K562 (cell line): ENCODE measurements around the gene ZNRD2. TPM values are rescaled to one million over a fixed set of nuclear protein-coding genes. Genes with fewer than 3 reads are reported as not detected.

ENCODE experiments used
- BMI1 ChIP-seq: fragments of 150-350 bp; IDR thresholded peaks from 2 replicates; pipeline ENCODE4 v1.6.1; 2014; ENCODE audit warnings: low read length
- BRCA1 ChIP-seq, 2 experiments: fragments of 450-650 bp in 1 of 2; sonication (generic) in 1 of 2; formaldehyde crosslinking in 1 of 2; IDR thresholded peaks; 2 replicates each; pipeline versions ENCODE4 v1.5.0 to v1.6.1; 2017 to 2020; ENCODE audit warnings: mild to moderate bottlenecking in 1 of 2, missing genetic modification reagents in 1 of 2
- CGGBP1 ChIP-seq: fragments of 250-450 bp; sonication (Bioruptor Pico); IDR thresholded peaks from 2 replicates; pipeline ENCODE4 v1.9.0; 2021; ENCODE audit warnings: mild to moderate bottlenecking
- ETV6 ChIP-seq, 3 experiments: fragments of 150-350 bp in 1 of 3; sonication (generic) in 1 of 3; formaldehyde crosslinking in 1 of 3; IDR thresholded peaks; 2 replicates each; pipeline versions ENCODE4 v1.6.1 to v1.8.0; 2014 to 2022; ENCODE audit warnings: borderline replicate concordance in 2 of 3, low read depth in 2 of 3, antibody characterized with exemption in 1 of 3, low read length in 1 of 3, mild to moderate bottlenecking in 1 of 3, missing genetic modification reagents in 1 of 3
- HNRNPLL ChIP-seq: fragments of 200-400 bp; formaldehyde crosslinking; IDR thresholded peaks from 2 replicates; pipeline ENCODE4 v1.6.1; 2017; ENCODE audit warnings: low read length, low read depth, mild to moderate bottlenecking; ENCODE audit not compliant: poor library complexity, severe bottlenecking
- NBN ChIP-seq: fragments of 450-650 bp; IDR thresholded peaks from 2 replicates; pipeline ENCODE4 v1.6.1; 2016; ENCODE audit warnings: low read depth, mild to moderate bottlenecking
- OTX1 ChIP-seq: fragments of 450-650 bp; formaldehyde crosslinking; IDR thresholded peaks from 2 replicates; pipeline ENCODE4 v1.4.0; 2022; ENCODE audit warnings: mild to moderate bottlenecking
- RBM22 ChIP-seq: fragments of 200-400 bp; formaldehyde crosslinking; IDR thresholded peaks from 2 replicates; pipeline ENCODE4 v1.6.1; 2018; ENCODE audit warnings: low read length, low read depth; ENCODE audit not compliant: poor library complexity, severe bottlenecking
- SIX5 ChIP-seq, 2 experiments: IDR thresholded peaks; 2 replicates each; pipeline ENCODE4 v1.6.1; 2011; ENCODE audit warnings: low read length in 2 of 2, borderline replicate concordance in 1 of 2, low read depth in 1 of 2, mild to moderate bottlenecking in 1 of 2, moderate library complexity in 1 of 2; ENCODE audit not compliant: insufficient read depth in 1 of 2
- SMARCC2 ChIP-seq: fragments of 450-650 bp; IDR thresholded peaks from 2 replicates; pipeline ENCODE4 v1.6.1; 2017; ENCODE audit warnings: antibody characterized with exemption, moderate library complexity, mild to moderate bottlenecking, low read depth
- ZNF316 ChIP-seq: fragments of 450-650 bp; IDR thresholded peaks from 2 replicates; pipeline ENCODE4 v1.6.1; 2016
- polyA plus RNA-seq, 8 experiments: library from polyadenylated mRNA; depleted of rRNA in 4 of 8; stranded (reverse) in 5 of 8; unstranded in 3 of 8; fragments of >200 nt; fragmentation: Nextera tagmentation in 2 of 8; fragmentation: Illumina TruSeq in 1 of 8; extraction: Ambion mirVana in 2 of 8; extraction: Trizol in 1 of 8; gene quantifications; 2 replicates each; pipeline versions ENCODE4 v1.2.1 to v1.2.3, GENCODE V29; 2011 to 2014; ENCODE audit warnings: inconsistent platforms in 1 of 8, missing spikeins in 1 of 8
- total RNA-seq, 7 experiments: library from RNA; depleted of rRNA in 6 of 7; stranded (reverse); fragments of >200 nt in 6 of 7; fragmentation: Illumina TruSeq in 2 of 7; extraction: Trizol in 2 of 7; gene quantifications; 2 replicates each; pipeline versions ENCODE4 v1.2.1 to v1.2.3, GENCODE V29; 2011 to 2021; ENCODE audit warnings: low replicate concordance in 1 of 7
- TF ChIP-seq, protein P1 (sequence below): fragments of 450-650 bp; conservative IDR thresholded peaks from 2 replicates; pipeline ENCODE4 v1.6.1; 2016; ENCODE audit warnings: missing genetic modification characterization, low read depth, mild to moderate bottlenecking, missing compliant biosample characterization, moderate library complexity
- TF ChIP-seq, protein P2 (sequence below): fragments of 450-650 bp; IDR thresholded peaks from 2 replicates; pipeline ENCODE4 v1.6.1; 2016; ENCODE audit warnings: mild to moderate bottlenecking, moderate library complexity

ZNRD2 gene
- total and polyA plus RNA-seq, 9 of the 15 experiments (the other 6 are each of a cell fraction or from before 2014, with no cell fraction given): 13.4 to 129 (median 60.4) TPM

DNA sequence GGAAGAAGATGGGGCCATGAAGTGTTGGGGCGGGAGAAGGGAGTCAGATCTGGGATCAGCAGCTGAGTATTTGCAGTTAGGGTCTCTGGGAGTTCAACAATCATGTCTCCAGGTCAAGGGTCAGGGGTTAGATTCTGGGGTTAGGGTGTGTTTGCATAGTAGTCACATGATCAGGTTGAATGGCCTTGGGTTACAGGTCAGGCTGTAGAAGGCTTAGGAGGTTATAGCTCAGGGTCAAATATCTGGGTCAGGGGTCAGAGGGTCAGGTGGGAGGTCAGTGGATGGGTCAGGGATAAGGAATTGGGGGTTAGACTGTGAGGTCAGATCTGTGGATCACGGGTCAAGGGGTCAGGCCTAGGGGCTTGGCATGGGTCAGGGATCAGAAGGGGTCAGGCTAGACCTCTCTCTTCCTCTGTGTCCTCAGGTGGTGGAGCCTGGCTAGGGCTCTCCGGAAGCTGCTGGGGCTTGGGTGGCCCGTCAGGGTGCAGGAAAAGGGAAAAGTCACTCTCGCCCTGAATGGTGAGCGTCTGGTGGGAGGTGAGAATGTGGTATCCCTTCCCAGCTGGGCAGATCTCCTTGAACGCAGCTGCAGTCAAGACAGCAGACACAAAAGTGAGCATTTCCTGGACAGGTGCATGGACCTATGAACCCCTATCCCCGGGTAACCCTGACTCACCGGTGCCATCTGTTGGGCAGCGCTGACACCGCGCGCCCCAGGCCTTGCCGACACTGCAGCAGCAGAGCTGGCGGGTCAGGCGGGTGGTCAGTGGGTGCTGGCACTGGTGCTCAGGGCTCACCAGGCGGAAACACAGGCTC is 18.5 kb upstream of the ZNRD2 start (continued):
- TF ChIP-seq, protein P1, sequence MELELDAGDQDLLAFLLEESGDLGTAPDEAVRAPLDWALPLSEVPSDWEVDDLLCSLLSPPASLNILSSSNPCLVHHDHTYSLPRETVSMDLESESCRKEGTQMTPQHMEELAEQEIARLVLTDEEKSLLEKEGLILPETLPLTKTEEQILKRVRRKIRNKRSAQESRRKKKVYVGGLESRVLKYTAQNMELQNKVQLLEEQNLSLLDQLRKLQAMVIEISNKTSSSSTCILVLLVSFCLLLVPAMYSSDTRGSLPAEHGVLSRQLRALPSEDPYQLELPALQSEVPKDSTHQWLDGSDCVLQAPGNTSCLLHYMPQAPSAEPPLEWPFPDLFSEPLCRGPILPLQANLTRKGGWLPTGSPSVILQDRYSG: no peak
- no peak for TF ChIP-seq SMARCC2
- no peak for TF ChIP-seq HNRNPLL
- no peak for TF ChIP-seq CGGBP1 (CRISPR knock-in tag)
- no peak for TF ChIP-seq OTX1 (CRISPR knock-in tag)
- no peak for TF ChIP-seq RBM22
- no peak for TF ChIP-seq BMI1
- no peak for TF ChIP-seq NBN
- no peak for TF ChIP-seq SIX5 (IDR thresholded peaks at IDR 0.05; ENCODE audit: borderline replicate concordance in 1 of 2, insufficient read depth in 1 of 2, low read depth in 1 of 2, low read length in 2 of 2)
- no peak for TF ChIP-seq BRCA1 (IDR thresholded peaks at IDR 0.05)
- TF ChIP-seq BRCA1 (CRISPR knock-in tag; IDR thresholded peaks at IDR 0.05): no peak
- no peak for TF ChIP-seq ZNF316
- TF ChIP-seq ETV6 (IDR thresholded peaks at IDR 0.05; ENCODE audit: borderline replicate concordance in 1 of 2, low read depth in 2 of 2, low read length in 1 of 2): no peak
- no peak for TF ChIP-seq ETV6 (CRISPR knock-in tag; IDR thresholded peaks at IDR 0.05; ENCODE audit: borderline replicate concordance)
- TF ChIP-seq, protein P2, sequence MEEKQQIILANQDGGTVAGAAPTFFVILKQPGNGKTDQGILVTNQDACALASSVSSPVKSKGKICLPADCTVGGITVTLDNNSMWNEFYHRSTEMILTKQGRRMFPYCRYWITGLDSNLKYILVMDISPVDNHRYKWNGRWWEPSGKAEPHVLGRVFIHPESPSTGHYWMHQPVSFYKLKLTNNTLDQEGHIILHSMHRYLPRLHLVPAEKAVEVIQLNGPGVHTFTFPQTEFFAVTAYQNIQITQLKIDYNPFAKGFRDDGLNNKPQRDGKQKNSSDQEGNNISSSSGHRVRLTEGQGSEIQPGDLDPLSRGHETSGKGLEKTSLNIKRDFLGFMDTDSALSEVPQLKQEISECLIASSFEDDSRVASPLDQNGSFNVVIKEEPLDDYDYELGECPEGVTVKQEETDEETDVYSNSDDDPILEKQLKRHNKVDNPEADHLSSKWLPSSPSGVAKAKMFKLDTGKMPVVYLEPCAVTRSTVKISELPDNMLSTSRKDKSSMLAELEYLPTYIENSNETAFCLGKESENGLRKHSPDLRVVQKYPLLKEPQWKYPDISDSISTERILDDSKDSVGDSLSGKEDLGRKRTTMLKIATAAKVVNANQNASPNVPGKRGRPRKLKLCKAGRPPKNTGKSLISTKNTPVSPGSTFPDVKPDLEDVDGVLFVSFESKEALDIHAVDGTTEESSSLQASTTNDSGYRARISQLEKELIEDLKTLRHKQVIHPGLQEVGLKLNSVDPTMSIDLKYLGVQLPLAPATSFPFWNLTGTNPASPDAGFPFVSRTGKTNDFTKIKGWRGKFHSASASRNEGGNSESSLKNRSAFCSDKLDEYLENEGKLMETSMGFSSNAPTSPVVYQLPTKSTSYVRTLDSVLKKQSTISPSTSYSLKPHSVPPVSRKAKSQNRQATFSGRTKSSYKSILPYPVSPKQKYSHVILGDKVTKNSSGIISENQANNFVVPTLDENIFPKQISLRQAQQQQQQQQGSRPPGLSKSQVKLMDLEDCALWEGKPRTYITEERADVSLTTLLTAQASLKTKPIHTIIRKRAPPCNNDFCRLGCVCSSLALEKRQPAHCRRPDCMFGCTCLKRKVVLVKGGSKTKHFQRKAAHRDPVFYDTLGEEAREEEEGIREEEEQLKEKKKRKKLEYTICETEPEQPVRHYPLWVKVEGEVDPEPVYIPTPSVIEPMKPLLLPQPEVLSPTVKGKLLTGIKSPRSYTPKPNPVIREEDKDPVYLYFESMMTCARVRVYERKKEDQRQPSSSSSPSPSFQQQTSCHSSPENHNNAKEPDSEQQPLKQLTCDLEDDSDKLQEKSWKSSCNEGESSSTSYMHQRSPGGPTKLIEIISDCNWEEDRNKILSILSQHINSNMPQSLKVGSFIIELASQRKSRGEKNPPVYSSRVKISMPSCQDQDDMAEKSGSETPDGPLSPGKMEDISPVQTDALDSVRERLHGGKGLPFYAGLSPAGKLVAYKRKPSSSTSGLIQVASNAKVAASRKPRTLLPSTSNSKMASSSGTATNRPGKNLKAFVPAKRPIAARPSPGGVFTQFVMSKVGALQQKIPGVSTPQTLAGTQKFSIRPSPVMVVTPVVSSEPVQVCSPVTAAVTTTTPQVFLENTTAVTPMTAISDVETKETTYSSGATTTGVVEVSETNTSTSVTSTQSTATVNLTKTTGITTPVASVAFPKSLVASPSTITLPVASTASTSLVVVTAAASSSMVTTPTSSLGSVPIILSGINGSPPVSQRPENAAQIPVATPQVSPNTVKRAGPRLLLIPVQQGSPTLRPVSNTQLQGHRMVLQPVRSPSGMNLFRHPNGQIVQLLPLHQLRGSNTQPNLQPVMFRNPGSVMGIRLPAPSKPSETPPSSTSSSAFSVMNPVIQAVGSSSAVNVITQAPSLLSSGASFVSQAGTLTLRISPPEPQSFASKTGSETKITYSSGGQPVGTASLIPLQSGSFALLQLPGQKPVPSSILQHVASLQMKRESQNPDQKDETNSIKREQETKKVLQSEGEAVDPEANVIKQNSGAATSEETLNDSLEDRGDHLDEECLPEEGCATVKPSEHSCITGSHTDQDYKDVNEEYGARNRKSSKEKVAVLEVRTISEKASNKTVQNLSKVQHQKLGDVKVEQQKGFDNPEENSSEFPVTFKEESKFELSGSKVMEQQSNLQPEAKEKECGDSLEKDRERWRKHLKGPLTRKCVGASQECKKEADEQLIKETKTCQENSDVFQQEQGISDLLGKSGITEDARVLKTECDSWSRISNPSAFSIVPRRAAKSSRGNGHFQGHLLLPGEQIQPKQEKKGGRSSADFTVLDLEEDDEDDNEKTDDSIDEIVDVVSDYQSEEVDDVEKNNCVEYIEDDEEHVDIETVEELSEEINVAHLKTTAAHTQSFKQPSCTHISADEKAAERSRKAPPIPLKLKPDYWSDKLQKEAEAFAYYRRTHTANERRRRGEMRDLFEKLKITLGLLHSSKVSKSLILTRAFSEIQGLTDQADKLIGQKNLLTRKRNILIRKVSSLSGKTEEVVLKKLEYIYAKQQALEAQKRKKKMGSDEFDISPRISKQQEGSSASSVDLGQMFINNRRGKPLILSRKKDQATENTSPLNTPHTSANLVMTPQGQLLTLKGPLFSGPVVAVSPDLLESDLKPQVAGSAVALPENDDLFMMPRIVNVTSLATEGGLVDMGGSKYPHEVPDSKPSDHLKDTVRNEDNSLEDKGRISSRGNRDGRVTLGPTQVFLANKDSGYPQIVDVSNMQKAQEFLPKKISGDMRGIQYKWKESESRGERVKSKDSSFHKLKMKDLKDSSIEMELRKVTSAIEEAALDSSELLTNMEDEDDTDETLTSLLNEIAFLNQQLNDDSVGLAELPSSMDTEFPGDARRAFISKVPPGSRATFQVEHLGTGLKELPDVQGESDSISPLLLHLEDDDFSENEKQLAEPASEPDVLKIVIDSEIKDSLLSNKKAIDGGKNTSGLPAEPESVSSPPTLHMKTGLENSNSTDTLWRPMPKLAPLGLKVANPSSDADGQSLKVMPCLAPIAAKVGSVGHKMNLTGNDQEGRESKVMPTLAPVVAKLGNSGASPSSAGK: no peak
